GM18867 (cell line): Measurements from ENCODE around the gene JUP.

Source experiments
- ATAC-seq: cut with Tn5 transposase; IDR thresholded peaks from one replicate; pipeline ENCODE4 v1.9.1; 2021; ENCODE audit warnings: mild to moderate bottlenecking, moderate library complexity; ENCODE audit not compliant: unreplicated experiment

Gene JUP

DNA sequence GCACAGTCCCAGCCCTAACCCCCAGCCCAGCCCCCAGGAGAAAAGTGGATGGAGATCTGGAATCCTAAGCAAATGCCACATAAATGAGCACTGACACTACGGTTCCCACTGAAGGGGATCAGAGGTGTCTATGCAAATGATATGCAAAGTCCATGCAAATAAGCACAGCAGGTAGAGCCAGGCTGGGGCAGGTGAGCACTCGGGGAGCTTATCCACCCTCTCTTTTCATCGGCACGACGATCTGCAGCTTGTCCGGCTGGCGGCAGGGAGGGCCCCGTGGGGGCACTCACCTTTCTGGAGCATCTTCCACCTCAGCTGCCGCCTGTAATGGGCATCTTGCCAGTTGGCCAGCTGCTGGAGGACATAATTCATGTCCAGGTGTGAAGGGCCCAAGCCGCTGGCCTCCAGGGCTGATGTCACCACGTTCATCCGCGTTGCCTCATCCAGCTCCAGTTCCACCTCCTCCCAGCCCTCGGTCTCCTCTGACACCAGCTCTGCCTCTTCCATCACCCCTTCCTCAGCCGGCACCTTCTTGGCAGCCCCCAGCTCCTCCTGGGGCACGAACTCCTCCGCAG lies 61.9 kb downstream of the JUP start:
- no peak for ATAC-seq

DNA sequence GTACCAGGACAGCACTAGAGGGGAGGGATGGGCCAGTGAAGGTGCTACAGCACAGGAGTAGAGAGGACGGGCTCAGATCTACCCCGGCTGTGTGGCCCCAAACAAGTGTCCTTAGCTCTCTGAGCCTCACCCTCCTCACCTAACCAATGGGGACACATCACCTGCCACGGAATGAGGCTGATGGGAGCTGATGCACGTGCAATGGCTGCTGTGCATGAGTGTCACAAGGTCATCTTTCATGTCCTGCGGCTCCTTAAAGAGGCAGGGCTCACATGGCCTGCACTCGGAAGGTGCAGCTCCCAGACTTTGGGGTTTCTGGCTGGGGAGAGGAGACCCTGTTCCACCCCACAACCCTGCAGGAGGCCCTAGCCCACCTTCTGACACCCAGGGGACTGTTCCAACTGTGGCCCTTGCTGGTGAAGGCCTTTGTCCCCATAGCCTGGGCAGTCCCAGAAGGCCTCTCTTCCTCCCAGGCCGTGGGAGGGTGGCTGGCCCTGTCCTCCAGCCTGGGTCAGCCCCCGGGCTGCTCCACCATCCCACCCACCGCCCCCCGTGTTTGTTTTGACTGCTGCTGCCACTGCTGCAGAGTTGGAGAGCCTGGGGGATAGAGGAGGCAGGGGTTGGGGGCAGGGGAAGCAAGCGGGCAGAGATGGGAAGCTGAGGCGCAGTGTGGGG lies 62.6 kb downstream of the JUP start:
- no peak for ATAC-seq

DNA sequence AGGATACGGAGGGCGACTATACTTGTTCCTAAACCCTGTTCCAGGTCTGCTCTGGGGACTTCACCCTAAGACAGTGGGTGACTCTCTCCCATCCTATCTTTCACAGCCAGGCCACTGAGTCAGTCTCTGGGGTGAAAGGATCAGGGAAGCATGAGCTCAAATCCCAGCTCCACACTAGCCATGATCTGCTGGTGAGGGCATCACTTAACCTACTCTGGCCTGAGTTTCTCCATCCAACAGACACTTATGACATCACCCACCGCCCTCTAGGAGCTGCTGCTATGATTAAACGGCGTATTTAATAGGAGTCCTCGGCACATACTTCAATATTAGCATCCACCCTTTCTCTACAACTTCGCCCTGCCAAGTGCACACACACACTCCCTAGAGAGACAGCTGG lies 64.3 kb downstream of the JUP start:
- no peak for ATAC-seq

DNA sequence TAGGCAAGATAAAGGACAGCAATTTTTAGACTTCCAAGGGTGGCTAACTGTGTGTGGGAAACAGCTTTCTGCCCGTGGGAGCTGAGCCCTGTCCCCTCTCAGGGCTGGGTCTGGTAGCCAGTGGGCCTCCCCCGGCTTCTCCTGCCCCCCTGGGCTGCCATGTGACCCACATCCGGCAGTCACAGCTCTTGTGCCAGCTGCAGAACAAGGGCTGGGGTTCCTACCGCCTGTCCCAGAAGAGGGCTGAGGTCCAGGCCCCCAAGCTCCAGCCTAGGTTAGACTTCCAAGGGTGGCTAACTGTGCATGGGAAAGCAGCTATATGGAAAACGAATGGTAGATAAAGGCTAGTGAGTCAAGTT lies 68.2 kb downstream of the JUP start:
- no peak for ATAC-seq

DNA sequence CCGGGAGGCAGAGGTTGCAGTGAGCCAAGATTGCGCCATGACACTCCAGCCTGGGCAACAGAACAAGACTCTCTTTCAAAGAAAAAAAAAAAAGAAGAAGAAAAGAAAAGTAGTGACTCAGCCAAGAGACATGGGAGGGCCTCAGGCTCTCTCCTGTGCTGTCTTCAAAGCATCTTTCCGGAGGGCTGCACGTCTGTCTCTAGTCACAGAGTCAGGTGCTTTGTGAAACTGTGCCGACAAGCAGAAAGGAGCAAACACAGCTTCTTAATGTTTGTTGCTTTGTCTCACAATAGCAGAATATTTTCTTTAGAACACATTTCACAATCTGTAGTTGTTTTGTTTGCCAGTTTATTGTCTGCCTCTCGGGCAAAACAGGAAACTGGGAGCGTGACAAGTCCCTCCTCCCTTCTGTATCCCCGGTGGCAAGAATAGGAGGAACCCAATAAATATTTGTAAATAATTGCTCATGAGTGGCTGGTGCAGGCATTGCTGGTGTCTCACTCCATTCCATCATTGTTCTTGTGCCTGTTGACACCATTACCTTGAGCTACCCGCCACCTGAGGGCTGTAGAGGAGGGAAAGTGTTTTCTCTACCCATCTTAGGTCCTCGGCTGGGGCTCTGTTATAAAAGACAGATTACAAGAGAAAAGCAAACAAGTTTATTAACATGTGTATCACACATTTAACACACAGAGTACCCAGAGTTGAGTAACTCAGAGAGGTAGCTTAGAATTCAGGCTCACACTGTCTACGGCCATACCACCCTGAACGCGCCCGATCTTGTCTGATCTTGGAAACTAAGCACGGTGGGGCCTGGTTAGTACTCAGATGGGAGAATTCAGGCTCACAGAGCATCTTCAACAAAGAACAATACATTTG lies 68.9 kb downstream of the JUP start:
- no peak for ATAC-seq

DNA sequence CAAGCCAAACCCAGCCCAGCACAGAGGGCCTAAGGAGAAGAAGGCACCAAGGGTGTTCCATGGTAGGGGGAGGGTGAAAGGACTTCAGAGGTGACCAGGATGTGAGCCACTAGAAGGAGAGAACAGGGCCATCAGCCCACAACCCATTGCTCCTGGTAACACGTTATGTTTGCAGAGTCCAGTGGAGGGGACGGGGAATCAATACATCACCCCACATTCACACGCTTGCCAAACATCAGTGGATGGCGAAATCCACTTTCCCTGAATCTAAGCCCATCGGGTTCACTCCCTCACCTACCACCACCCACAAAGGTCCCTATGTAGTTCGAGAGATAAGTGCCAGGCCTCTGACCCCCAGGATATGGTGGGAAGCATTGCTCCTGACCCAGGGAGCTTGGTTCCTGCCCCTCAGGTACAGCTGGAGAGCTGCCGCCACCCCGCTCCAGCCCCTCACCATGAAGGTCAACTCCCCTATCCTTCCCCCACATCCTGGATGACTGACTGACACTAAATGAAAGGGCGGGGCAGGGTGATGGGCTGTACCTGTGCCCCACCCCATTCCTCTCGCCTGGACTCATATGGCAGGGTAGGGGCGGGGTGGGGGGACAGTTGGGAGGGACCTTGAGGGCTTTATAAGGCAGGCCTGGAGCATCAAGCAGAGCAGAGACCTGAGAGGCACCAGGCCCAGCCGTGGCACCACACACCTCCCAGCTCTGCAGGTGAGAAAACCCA lies 74.7 kb downstream of the JUP start, which contains the start of gene GAST:
TSS of gene GAST (plus strand) at position 663 of the 732 bp plus-strand sequence. CDS start 3,106 bp downstream, outside the sequence.
- no peak for ATAC-seq

DNA sequence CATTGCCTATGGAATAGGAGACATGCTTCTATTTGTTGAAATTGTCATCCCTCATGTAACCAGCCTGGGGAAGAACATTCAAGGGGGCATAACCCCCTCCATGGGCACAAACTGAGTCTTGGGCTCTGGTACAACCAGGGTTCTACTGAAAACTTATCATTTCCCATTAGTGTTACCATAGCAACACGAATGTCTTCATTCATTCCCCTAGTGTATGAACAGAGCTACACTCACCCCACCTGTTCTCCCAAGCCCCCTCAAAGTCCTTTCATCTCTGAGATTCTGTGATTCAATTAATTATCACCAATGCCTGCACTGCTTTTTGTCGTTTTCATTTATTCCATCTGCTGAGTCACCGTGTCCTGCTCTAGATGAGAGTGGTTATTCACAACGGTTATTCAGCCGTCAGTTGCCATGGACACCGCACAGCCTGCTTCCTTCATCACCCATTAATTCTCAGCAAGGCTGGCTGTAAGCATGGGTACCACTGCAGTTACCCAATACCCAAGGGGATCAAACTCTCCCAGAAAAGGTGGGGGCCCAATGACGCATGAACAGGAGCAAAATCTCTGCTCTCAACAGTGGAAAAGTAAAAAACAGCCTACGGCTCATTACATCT lies 75.9 kb downstream of the JUP start:
- no peak for ATAC-seq

DNA sequence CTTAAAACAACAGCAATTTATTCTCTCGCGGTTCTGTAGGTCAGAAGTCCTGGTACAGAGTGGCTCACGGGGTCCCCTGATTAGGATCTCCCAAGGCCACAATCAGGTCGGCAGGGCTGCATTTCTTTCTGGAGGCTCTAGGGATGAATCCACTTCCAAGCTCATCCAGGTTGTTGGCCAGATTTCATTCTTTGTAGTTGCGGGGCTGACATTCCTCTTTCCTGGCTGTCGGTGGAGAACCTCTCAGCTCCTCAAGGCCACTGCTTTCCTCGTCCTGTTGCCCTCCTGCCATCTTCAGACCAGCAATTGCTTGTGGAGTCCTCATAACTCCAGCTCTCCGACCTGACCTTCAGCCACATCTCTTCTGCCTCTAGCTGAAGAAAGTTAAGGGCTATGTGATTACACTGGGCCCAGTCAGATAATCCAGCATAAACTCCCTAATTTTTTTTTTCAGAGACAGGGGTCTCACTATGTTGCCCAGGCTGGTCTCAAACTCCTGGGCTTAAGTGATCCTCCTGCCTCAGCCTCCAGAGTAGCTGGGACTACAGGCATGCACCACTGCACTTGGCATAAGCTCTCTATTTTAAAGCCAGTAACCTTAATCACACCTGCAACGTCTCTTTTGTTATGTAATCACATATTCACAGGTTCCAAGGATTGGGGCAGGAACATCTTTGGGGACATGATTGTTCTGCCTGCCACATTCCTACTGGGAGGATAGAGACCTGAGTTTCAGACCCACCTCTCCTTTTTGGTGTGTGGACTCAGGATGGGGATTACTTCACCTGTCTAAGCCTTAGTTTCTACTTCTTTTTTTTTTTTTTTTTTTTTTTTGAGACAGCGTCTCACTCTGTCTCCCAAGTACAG lies 78.5 kb downstream of the JUP start:
- no peak for ATAC-seq

DNA sequence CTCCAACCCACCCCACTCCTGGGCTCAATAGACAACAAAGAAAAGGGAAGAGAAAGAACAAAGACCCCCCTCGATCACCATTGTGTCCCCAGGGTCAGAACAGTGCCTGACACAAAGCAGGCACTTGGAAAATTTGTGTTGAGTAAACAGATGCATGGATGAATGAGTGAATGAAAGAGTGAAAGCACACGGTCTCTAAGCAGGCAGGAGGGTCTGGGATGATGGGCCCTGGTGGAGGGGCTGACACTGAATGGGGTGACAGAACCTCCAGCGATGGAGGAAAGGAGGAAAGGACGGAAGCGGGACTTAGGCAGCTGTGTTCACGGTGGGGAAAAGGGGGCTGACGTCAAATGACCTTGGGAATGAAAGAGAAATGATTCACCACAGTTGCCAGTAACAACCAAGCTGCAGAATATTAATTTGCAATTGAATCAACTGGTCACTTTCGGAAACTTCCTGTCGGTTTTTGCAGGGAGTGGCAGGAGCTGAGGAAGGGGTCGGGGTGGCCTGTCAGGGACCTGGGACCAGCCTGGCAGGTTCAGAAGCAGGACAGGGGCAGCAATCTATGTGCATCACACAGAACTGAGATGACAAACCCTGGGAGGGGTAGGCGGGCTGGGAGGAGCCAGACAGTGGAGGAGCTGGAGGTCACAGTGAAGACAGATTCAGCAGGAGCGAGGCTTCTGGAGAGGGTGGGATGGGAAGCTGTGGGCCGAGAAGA lies 81.1 kb downstream of the JUP start:
- ATAC-seq, result no peak
